ENCODE results near the gene STRAP. TPM values are rescaled to one million over a fixed set of nuclear protein-coding genes. Genes with fewer than 3 reads are reported as not detected.

The STRAP gene
- total and polyA plus RNA-seq, 10 of the 15 experiments (the other 5 are each of a cell fraction or from before 2014, with no cell fraction given): 64.3 to 281 (median 119) TPM

DNA sequence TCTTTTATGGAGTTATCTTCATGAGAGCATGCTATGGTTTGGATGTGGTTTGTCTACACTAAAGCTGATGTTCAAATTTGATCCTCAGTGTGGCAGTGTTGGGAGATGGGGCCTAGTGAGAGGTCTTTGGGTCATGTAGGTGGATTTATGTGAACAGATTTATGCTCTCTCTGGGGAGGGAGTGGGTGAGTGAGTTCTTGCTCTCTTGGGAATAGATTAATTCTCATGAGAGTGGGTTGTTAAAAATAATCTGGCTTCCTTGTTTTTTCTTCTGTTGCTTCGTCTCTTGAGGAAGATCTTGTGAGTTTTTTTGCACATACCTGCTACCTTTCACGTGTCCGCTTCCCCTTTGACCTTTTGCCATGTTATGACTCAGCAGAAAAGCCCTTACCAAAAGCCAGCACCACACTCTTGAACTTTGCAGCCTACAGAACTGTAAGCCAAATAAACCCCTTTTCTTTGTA lies 49.4 kb downstream of the STRAP start:
- WGBS (ENCODE audit: insufficient coverage, insufficient replicate concordance, low lambda C conversion rate, missing lambda C conversion rate): 47% methylated on average over 3 of the region's 3 CpGs
- peak; percentile 47; the same call in 1 of the 2 replicates for TF ChIP-seq MTA2 (IDR thresholded peaks at IDR 0.05; ENCODE audit: low read depth)
- peak; percentile 28; the same call in 1 of the 2 replicates for TF ChIP-seq SPI1 (IDR thresholded peaks at IDR 0.05; ENCODE audit: borderline replicate concordance, insufficient read depth, low read depth, low read length)
- peak; percentile 49 for TF ChIP-seq RAD51 (IDR thresholded peaks at IDR 0.05)
- TF ChIP-seq NBN (IDR thresholded peaks at IDR 0.05): peak; percentile 49; the same call in 1 of the 2 replicates
- TF ChIP-seq, protein P1, sequence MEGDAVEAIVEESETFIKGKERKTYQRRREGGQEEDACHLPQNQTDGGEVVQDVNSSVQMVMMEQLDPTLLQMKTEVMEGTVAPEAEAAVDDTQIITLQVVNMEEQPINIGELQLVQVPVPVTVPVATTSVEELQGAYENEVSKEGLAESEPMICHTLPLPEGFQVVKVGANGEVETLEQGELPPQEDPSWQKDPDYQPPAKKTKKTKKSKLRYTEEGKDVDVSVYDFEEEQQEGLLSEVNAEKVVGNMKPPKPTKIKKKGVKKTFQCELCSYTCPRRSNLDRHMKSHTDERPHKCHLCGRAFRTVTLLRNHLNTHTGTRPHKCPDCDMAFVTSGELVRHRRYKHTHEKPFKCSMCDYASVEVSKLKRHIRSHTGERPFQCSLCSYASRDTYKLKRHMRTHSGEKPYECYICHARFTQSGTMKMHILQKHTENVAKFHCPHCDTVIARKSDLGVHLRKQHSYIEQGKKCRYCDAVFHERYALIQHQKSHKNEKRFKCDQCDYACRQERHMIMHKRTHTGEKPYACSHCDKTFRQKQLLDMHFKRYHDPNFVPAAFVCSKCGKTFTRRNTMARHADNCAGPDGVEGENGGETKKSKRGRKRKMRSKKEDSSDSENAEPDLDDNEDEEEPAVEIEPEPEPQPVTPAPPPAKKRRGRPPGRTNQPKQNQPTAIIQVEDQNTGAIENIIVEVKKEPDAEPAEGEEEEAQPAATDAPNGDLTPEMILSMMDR (IDR thresholded peaks at IDR 0.05 in 2 of 3, conservative IDR thresholded peaks at IDR 0.05 in 1 of 3; ENCODE audit: control insufficient read depth in 2 of 3, extremely low read depth in 1 of 3, insufficient read depth in 1 of 3, low read depth in 3 of 3, low read length in 3 of 3): peak in 2 of 3 experiments; percentile 28 to 38; a peak in 3 of 6 replicates
- TF ChIP-seq HDGF (IDR thresholded peaks at IDR 0.05): no peak
- no peak for TF ChIP-seq ZNF217 (IDR thresholded peaks at IDR 0.05)
- TF ChIP-seq TCF12 (IDR thresholded peaks at IDR 0.05; ENCODE audit: low read depth, low read length): 0 out of 2 replicates have a peak, but pooled peaks have one; percentile 51
- no peak for TF ChIP-seq RELA (IDR thresholded peaks at IDR 0.05; ENCODE audit: borderline replicate concordance, partially characterized antibody)
- TF ChIP-seq TBL1XR1 (IDR thresholded peaks at IDR 0.05; ENCODE audit: low read depth, low read length): no peak
- TF ChIP-seq IRF4 (IDR thresholded peaks at IDR 0.05; ENCODE audit: low read depth, low read length): peak; percentile 33; the same call in 1 of the 2 replicates
- peak; percentile 52 for TF ChIP-seq ATF7 (IDR thresholded peaks at IDR 0.05; ENCODE audit: low read depth)
- peak; percentile 99 for TF ChIP-seq MEF2B (IDR thresholded peaks at IDR 0.05; ENCODE audit: partially characterized antibody, poor library complexity, severe bottlenecking)
- no peak for TF ChIP-seq CHD4 (IDR thresholded peaks at IDR 0.05)
- TF ChIP-seq IKZF2 (IDR thresholded peaks at IDR 0.05): peak; percentile 17 to 31; a peak in 1 of 4 replicates
- peak; percentile 90 for TF ChIP-seq NR2C1 (IDR thresholded peaks at IDR 0.05)
- TF ChIP-seq SIN3A (IDR thresholded peaks at IDR 0.05; ENCODE audit: low read depth, low read length): no peak
- TF ChIP-seq RAD21 (IDR thresholded peaks at IDR 0.05; ENCODE audit: insufficient read depth, low read depth, low read length): peak; percentile 38; the same call in 1 of the 2 replicates
- no peak for TF ChIP-seq TARDBP (IDR thresholded peaks at IDR 0.05; ENCODE audit: borderline replicate concordance)
- TF ChIP-seq NR2F1 (conservative IDR thresholded peaks at IDR 0.05): peak; percentile 98
- TF ChIP-seq, protein P2, sequence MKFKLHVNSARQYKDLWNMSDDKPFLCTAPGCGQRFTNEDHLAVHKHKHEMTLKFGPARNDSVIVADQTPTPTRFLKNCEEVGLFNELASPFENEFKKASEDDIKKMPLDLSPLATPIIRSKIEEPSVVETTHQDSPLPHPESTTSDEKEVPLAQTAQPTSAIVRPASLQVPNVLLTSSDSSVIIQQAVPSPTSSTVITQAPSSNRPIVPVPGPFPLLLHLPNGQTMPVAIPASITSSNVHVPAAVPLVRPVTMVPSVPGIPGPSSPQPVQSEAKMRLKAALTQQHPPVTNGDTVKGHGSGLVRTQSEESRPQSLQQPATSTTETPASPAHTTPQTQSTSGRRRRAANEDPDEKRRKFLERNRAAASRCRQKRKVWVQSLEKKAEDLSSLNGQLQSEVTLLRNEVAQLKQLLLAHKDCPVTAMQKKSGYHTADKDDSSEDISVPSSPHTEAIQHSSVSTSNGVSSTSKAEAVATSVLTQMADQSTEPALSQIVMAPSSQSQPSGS (IDR thresholded peaks at IDR 0.05; ENCODE audit: low read length): peak; percentile 72
- 0 out of 2 replicates have a peak, but pooled peaks have one; percentile 17 for TF ChIP-seq RUNX3 (IDR thresholded peaks at IDR 0.05; ENCODE audit: low read length)
- TF ChIP-seq JUND (IDR thresholded peaks at IDR 0.05; ENCODE audit: low read depth, low read length): 0 out of 2 replicates have a peak, but pooled peaks have one; percentile 33

More for the DNA sequence above, 49.4 kb downstream of the STRAP start:
- DNase-seq (ENCODE audit: low read depth, low spot score) (peak; percentile 64), ATAC-seq (peak; percentile 80), FAIRE-seq (no peak)
- ChIA-PET RAD21 (ENCODE audit: unreplicated experiment) (interaction anchor here (1.0 to 1.4 kb wide), 3 partner anchors 17 to 925 kb away, joined by 3 to 6 read pairs (median 3); partner anchors contain the start of gene DERA), SMC1A (ENCODE audit: uncharacterized antibody, unreplicated experiment) (interaction anchor here (0.8 to 3.4 kb wide), 7 partner anchors 11 to 145 kb away, joined by 3 to 21 read pairs (median 5); partner anchors contain the start of gene DERA), CTCF (interaction anchor here (0.6 to 3.5 kb wide), 3 partner anchors 11 to 151 kb away, joined by 3 to 16 read pairs (median 3); partner anchors contain the start of gene DERA), POLR2A (interaction anchor here (1.1 kb wide), 1 partner anchor 27 kb away, joined by 3 read pairs; no protein-coding TSS in a partner anchor)
- Histone ChIP-seq H3K79me2 (ENCODE audit: control insufficient read depth, insufficient read depth, low read length) (no peaks in the 10 kb centered on the region), H3K36me3 (ENCODE audit: control insufficient read depth in 2 of 2, insufficient read depth in 2 of 2, low read length in 1 of 2) (no peaks in the 10 kb centered on the region; a peak in 1 of 4 replicates), H3K27me3 (replicated peaks in 1 of 2; ENCODE audit: control insufficient read depth in 2 of 2, insufficient read depth in 2 of 2, low read length in 1 of 2) (no peaks in the 10 kb centered on the region), H3K27ac (ENCODE audit: control insufficient read depth, insufficient read depth) (peak overlapping the region; percentile 20; the same call in 1 of the 2 replicates), H2AFZ (ENCODE audit: control insufficient read depth, low read depth, low read length) (no peak overlapping the region), H3K4me3 (no peak overlapping the region), H4K20me1 (ENCODE audit: control insufficient read depth, insufficient read depth) (no peaks in the 10 kb centered on the region), H3K9ac (ENCODE audit: control insufficient read depth, insufficient read depth, low read length) (no peak overlapping the region), H3K4me1 (ENCODE audit: control insufficient read depth, insufficient read depth, low read length) (no peaks in the 10 kb centered on the region), H3K9me3 (replicated peaks; ENCODE audit: control insufficient read depth, insufficient read depth, low read length) (no peaks in the 10 kb centered on the region; the same call in 2 of the 3 replicates), H3K4me2 (ENCODE audit: control insufficient read depth, insufficient read depth) (no peak overlapping the region)
- in situ Hi-C loops (cut with MboI) (no loop called here), intact Hi-C loops (cut with micrococcal nuclease; ENCODE audit: unreplicated experiment) (no loop called here)
- no TSS peak for BruUV-seq (replicated peaks)

Measured in GM12878 (cell line).